Neural cell (in vitro differentiated cells): ENCODE data around the gene AMBP.

Source experiments
- POLR2AphosphoS5 ChIP-seq: IDR thresholded peaks from 2 replicates; pipeline ENCODE4 v1.6.1; 2012
- TF ChIP-seq, protein P1 (sequence below): fragments of 450-650 bp; IDR thresholded peaks from 2 replicates; pipeline ENCODE4 v1.5.1; 2014; ENCODE audit warnings: antibody characterized with exemption, mild to moderate bottlenecking, moderate library complexity; ENCODE audit not compliant: poor library complexity, severe bottlenecking

GRCh38 chr9:114088571-114089170 is 10.6 kb upstream of the AMBP start:
- TF ChIP-seq, protein P1, sequence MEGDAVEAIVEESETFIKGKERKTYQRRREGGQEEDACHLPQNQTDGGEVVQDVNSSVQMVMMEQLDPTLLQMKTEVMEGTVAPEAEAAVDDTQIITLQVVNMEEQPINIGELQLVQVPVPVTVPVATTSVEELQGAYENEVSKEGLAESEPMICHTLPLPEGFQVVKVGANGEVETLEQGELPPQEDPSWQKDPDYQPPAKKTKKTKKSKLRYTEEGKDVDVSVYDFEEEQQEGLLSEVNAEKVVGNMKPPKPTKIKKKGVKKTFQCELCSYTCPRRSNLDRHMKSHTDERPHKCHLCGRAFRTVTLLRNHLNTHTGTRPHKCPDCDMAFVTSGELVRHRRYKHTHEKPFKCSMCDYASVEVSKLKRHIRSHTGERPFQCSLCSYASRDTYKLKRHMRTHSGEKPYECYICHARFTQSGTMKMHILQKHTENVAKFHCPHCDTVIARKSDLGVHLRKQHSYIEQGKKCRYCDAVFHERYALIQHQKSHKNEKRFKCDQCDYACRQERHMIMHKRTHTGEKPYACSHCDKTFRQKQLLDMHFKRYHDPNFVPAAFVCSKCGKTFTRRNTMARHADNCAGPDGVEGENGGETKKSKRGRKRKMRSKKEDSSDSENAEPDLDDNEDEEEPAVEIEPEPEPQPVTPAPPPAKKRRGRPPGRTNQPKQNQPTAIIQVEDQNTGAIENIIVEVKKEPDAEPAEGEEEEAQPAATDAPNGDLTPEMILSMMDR: no peak
- TF ChIP-seq POLR2AphosphoS5: no peak
